Occipital lobe (tissue), 2 donors: Measurements from ENCODE around the gene DAW1. TPM values are rescaled to one million over a fixed set of nuclear protein-coding genes. Genes with fewer than 3 reads are reported as not detected.
"Not testable (repeated sequence)": the region's sequence is repeated elsewhere in the genome, so short reads cannot be mapped to it uniquely, and the experiment has no call there.

Experiments
- DNase-seq: peaks from one replicate; lab custom pipeline; 2025; lab: John Stamatoyannopoulos, UW
- total RNA-seq: library from RNA; depleted of rRNA; stranded (reverse); fragments of >200 nt; gene quantifications from one replicate; pipeline ENCODE4 v1.2.3, GENCODE V29; 2014

The DAW1 gene
- total RNA-seq = 1.1 TPM

DNA sequence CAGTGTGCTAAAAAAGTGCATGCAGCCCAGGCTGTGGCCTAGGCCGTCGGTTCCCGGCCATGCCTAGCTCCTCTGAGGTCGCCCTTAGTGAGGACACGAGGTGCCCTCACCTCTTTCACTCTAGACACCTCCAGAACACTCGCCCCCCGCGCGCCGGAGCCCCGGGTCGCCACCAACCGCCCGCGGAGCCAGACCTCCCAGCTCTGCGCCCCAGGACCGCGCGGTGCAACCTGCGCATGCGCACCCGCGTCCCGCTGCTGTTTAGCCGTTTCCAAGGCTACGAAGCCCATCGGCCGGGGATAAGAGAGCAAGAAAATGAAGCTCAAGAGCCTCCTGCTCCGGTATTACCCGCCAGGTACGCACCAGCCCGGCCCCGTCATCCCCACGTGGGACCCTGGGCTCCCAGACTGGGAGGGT, at the start of gene DAW1:
DAW1 (plus strand) TSS at position 257 of the 417 bp plus-strand sequence; CDS start at position 316, 59 bp downstream.
- DNase-seq = peak; percentile 38

DNA sequence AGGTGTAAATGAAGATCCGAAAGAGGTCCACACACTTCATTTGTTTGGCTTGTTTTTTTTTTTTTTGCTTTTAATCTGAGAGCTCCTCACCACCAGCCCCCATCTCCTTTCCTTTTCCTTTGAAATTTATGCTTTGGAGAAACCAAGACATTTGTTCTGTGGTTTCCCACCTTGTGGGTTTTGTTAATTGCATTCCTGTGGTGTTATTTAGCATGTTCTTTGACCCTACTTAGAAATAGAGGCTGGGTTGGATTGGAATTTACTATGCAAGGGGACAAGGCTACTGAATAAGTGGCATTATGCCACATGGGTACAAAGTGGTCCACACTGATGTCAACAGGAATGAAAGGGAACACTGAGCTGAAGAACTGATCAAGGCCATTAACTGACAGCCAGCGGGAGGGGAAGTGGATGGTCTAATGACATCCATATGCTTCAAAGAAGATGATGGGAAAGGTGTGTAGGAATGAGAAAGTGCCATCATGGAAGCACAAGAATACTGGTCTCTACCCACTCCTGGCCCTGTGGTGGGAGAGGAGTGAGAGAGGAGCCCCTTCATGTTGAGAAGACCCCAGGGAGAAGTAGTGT, 48.9 kb upstream of the DAW1 start:
- DNase-seq = no peak

DNA sequence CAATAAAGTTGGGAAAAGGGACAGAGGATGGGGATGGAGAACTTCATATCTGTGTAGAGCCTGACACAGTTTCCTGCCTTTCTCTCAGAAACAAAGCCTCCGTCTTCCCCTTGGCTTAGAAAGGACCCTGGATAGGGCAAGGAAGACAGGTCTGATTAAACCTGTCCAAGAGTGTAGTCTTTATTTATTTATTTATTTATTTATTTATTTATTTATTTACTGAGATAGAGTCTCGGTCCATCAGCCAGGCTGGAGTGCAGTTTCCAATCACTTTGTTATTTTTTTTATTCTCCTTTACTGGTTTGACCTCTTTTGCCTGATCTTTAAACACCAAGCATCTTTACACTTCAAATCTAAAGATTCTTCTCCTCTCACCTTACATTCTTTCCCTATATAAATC, 47.5 kb upstream of the DAW1 start:
- DNase-seq = no peak

DNA sequence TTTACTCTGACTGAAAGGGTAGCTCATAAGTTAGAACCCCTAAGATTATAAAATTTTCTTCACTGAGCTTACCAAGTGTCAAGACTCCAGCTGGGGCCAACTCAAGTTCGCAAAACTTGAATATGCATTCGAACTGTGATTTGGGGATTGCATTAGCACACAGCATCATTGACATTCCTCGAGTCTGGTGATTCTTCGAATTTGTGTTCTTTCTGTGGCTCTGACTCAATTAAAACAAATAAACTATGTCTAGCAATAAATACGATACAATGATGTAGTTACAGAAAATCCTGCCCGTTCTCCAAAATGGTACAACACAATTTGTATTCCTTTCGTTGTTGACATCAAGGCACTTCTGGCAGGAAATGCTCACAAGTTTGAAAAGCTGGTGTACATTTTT, 46.7 kb upstream of the DAW1 start:
- no peak for DNase-seq

GRCh38 chr2:227826019-227826521, 45.4 kb upstream of the DAW1 start:
- DNase-seq = no peak

DNA sequence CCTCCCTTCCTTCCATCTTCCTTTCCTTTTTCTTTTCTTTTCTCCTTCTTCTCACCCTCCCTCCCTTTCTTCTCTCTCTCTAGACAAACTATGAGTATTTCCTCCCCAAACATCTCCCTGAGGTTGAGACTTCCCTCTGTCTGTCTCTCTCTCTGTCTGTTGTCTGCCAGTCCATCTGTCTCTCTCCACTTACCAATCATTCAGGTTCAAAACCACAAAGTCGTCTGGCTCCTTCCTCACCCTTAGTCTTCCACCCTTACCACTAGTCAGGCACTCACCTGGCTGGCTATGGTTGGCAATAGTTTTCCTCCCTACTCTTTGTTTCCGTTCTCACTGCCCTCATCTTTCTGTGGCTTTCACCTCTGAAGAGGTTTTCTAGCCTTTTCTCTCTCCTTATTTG, 44.9 kb upstream of the DAW1 start:
- no peak for DNase-seq

- DNase-seq = no peak
These were observed 44.3 kb upstream of the DAW1 start for GRCh38 chr2:227827143-227827542.

GRCh38 chr2:227828477-227828912, 42.9 kb upstream of the DAW1 start:
- DNase-seq = no peak

DNA sequence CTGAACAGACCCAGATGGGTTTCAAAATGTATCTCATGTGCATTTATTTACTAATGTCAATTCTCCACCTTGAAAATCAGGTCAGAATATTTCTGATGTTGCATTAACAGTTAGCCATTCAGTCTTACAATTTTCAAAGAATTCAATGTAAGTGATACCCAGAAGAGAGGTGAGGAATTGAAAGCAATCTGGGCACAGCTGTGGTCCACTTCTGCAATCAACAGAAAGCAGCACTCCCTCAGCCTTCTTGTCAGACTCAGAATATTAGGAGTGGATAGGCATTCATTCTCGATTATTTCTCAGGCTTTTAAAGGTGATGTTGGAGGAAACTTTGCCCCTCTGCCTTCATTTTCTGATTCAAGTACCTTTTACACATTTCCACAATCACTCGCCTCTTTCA, 42.1 kb upstream of the DAW1 start:
- DNase-seq = no peak

DNA sequence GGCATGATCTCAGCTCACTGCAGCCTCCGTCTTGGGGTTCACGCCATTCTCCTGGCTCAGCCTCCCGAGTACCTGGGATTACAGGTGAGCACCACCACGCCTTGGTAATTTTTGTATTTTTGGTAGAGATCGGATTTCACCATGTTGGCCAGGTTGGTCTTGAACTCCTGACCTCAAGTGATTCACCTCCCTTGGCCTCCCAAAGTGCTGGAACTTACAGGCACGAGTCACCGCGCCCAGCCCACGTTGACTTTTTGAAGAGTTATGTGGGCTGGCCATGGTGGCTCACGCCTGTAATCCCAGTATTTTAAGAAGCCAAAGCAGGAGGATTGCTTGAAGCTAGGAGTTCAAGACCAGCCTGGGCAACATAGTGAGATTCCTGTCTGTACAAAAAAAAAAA, 37.0 kb upstream of the DAW1 start:
- no peak for DNase-seq

DNA sequence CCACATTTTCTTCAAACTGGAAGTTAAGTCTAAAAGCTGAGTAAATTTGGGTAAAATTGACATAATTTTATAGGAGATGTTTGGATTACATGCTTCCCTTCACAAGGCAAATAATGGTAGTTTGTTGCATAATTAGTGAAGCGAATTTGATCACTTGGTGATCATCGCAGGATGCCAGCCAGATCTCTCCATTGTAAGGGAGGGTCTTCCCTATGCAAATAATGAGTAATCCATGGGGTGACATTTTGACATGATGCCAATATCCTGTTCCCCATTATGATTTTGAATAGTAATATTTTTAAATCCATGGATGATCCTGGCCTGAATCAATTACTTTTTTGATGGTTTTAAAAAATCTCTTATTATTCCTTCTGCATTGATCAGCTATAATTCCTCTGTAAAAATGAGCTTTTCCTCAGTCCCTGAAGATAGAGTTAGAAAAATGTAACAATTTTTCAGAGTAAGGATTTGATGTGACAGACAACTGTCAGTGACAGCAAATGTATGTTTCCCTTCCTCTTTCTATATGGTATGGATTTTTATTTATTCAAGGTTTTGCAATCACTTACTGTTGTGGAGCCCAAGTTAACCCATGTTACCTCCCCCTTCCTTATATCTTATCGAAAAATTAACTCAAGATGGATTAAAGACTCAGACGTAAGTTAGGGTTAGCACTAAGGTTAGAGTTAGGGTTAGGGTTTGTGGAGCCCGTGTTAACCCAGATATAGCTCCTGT, 36.3 kb upstream of the DAW1 start:
- DNase-seq = no peak

- DNase-seq = not testable (repeated sequence)
These were observed 31.9 kb upstream of the DAW1 start for GRCh38 chr2:227839339-227840129.

DNA sequence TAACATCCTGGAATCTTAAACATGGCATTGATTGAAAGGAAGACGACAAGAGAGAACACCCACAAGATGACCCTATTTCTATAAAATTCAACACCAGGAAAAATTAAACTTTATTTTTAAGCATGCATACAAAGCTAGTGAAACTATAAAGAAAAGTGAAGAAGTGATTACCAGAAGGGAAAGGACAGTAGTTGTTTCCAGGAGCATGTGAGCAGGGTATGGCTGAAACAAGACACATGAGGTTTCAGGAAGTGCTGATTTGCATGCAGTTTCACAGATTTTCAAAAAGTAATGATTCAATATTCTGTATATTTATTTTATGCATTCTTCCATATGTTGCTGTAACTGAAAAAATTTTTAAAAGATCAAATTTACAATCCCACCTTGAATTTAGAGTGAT, 24.6 kb upstream of the DAW1 start:
- DNase-seq = no peak

- no peak for DNase-seq
These were observed 23.3 kb upstream of the DAW1 start for GRCh38 chr2:227848146-227848545.

GRCh38 chr2:227848586-227848985, 22.8 kb upstream of the DAW1 start:
- DNase-seq = no peak

- DNase-seq = no peak
These were observed 21.5 kb upstream of the DAW1 start for GRCh38 chr2:227849906-227850305.

DNA sequence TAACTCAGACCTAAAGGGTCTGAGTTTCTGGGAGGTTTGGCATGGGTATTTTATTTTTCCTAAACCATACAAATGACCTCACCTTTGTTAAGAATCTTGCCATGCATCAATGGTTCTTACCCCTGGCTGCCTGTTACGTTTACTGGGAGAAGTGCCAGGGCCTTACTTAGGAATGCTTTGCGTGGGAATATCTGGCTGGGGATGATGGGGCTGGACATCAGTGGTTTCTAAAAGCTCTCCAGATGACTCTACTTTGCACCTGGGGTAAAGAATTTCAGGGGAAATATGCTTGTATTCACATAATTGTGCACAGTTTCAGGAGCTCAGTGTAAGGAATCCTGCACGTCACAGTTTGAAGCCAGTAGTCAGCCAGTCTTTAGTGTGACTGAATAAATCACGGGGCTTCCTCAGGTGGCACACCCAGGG, 18.2 kb upstream of the DAW1 start:
- DNase-seq = no peak

- no peak for DNase-seq
These were observed 17.6 kb upstream of the DAW1 start for GRCh38 chr2:227853765-227854271.

DNA sequence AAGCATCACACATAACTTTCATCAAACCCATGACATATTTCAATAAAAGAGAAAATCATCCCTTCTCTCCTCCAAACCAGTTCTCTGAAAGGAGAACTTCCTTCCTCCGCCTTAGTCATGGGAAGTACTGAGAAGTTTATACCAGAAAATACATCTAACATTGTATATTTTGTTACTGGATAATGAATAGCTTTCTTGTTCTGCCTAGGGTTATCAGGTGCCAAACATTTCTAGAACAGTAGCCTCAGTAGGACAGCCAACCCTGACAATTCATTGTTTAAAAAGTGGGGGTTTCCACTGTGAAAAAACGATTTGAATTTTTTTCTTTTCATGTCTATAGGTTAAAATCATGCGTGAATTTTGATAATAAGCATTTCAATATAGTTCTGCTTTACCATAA, 16.0 kb upstream of the DAW1 start:
- DNase-seq = no peak

- no peak for DNase-seq
These were observed 14.7 kb upstream of the DAW1 start for GRCh38 chr2:227856697-227857096.

DNA sequence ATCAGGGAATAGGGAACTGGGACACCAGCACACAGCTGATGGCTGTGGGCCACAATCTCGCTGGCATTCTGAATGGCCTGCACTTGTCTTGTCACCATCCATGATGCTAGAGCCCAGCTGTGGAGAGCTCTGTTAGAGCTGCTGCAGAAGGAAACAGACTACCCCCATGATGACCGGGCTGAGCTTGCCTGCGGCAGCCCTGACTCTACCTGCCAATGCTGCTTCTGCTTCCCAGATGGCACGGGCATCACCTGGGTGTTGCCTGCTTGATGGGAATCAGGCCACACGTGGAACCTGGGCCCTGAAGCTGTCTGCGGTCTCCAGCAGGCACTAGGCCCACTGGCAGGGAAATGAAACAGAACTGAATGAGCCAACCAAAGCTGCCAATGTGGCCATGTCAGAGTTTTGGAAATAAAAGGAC, 11.2 kb upstream of the DAW1 start:
- peak; percentile 43 for DNase-seq

- no peak for DNase-seq
These were observed 10.4 kb upstream of the DAW1 start for GRCh38 chr2:227861011-227861410.
